Stimulated activated CD8-positive, alpha-beta memory T cell treated with anti-CD3 and anti-CD28 coated beads, Interleukin-4, amount 100 ng/mL, for 1 hour (primary cell): Measurements from ENCODE around the gene ATP13A5.

Experiments used
- DNase-seq, 2 donors: peaks; one replicate each; pipeline ENCODE4 v3.0.0-alpha.2; 2020; ENCODE audit warnings: low read depth in 2 of 2, low spot score in 1 of 2

Gene ATP13A5

GRCh38 chr3:193270451-193270850 lies 108.1 kb downstream of the ATP13A5 start:
- DNase-seq, result no peak

GRCh38 chr3:193269343-193270028 lies 109.1 kb downstream of the ATP13A5 start:
- no peak for DNase-seq

GRCh38 chr3:193262707-193263106 lies 115.8 kb downstream of the ATP13A5 start:
- DNase-seq, result no peak

GRCh38 chr3:193261970-193262369 lies 116.6 kb downstream of the ATP13A5 start:
- DNase-seq, result no peak

GRCh38 chr3:193253986-193254660 lies 124.4 kb downstream of the ATP13A5 start:
- DNase-seq, result no peak

- no peak for DNase-seq
Observed at GRCh38 chr3:193250492-193250891, 128.1 kb downstream of the ATP13A5 start.

GRCh38 chr3:193248848-193249468 lies 129.6 kb downstream of the ATP13A5 start:
- DNase-seq, result no peak

GRCh38 chr3:193243571-193243970 lies 135.0 kb downstream of the ATP13A5 start:
- DNase-seq, result no peak

- DNase-seq, result no peak
Observed at GRCh38 chr3:193241716-193242115, 136.8 kb downstream of the ATP13A5 start.

- no peak for DNase-seq
Observed at GRCh38 chr3:193240850-193241706, 137.5 kb downstream of the ATP13A5 start, which contains the start of gene PLAAT1. PLAAT1 (plus strand) TSS chr3:193241222; CDS start chr3:193255651, 14,429 bp downstream.

- DNase-seq, result no peak
Observed at GRCh38 chr3:193240436-193240849, 138.1 kb downstream of the ATP13A5 start.

- no peak for DNase-seq
Observed at GRCh38 chr3:193237030-193237429, 141.5 kb downstream of the ATP13A5 start.

GRCh38 chr3:193236599-193236998 lies 142.0 kb downstream of the ATP13A5 start:
- no peak for DNase-seq

GRCh38 chr3:193231201-193231600 lies 147.4 kb downstream of the ATP13A5 start:
- DNase-seq, result no peak

GRCh38 chr3:193230610-193231009 lies 147.9 kb downstream of the ATP13A5 start:
- no peak for DNase-seq

- DNase-seq, result no peak
Observed at GRCh38 chr3:193229851-193230420, 148.6 kb downstream of the ATP13A5 start.

GRCh38 chr3:193228206-193228605 lies 150.3 kb downstream of the ATP13A5 start:
- DNase-seq, result no peak

GRCh38 chr3:193225302-193226125 lies 153.0 kb downstream of the ATP13A5 start:
- no peak for DNase-seq
